Transverse colon (tissue), 4 donors: ENCODE data around the gene TMCO1. TPM values are rescaled to one million over a fixed set of nuclear protein-coding genes. Genes with fewer than 3 reads are reported as not detected.
A peak's percentile ranks its signal among the peaks of the same experiment; 100 is the strongest.

Experiments
- DNase-seq: peaks from one replicate; pipeline ENCODE4 v3.0.0-alpha.2; 2019
- H3K27ac ChIP-seq, 4 donors: fragments of 200-600 bp; sonication (generic); 2 replicates each; pipeline ENCODE4 v1.5.1; 2016 to 2018; ENCODE audit warnings: inconsistent platforms in 4 of 4
- H3K27me3 ChIP-seq: fragments of 200-600 bp; sonication (generic); 2 replicates; pipeline ENCODE4 v1.5.1; 2017; ENCODE audit warnings: inconsistent platforms
- H3K36me3 ChIP-seq, 4 donors: fragments of 200-600 bp; sonication (generic); 2 replicates each; pipeline ENCODE4 v1.5.1; 2017 to 2019; ENCODE audit warnings: inconsistent platforms in 4 of 4
- H3K4me1 ChIP-seq, 4 donors: fragments of 200-600 bp; sonication (generic); 2 replicates each; pipeline ENCODE4 v1.5.1; 2017 to 2020; ENCODE audit warnings: inconsistent platforms in 4 of 4
- H3K4me3 ChIP-seq, 4 donors: fragments of 200-600 bp; sonication (generic); 1 replicate in 1 of 4; 2 replicates in 3 of 4; pipeline versions ENCODE4 v1.5.1 to v1.6.1; 2017 to 2019; ENCODE audit warnings: inconsistent platforms in 4 of 4
- H3K9me3 ChIP-seq, 2 donors: fragments of 200-600 bp; sonication (generic); 2 replicates each; pipeline ENCODE4 v1.5.1; 2017 to 2019; ENCODE audit warnings: inconsistent platforms in 2 of 2
- EP300 ChIP-seq: sonication (generic); formaldehyde crosslinking; IDR thresholded peaks from one replicate; pipeline ENCODE4 v1.6.1; 2017; ENCODE audit warnings: antibody characterized with exemption, low read depth
- POLR2A ChIP-seq: fragments of 450-650 bp; IDR thresholded peaks from one replicate; pipeline ENCODE4 v1.6.1; 2016; ENCODE audit warnings: antibody characterized with exemption, mild to moderate bottlenecking, moderate library complexity
- POLR2AphosphoS5 ChIP-seq, 3 donors: sonication (generic); formaldehyde crosslinking; IDR thresholded peaks; one replicate each; pipeline ENCODE4 v1.6.1; 2016; ENCODE audit warnings: antibody characterized with exemption in 3 of 3
- WGBS, 2 donors: methylation state at CpG; one replicate each; pipeline ENCODE4 v1.1.5; 2018; ENCODE audit warnings: low coverage in 1 of 2; 5-methylcytosine and 5-hydroxymethylcytosine counted together
- in situ Hi-C, 4 donors: fragments of 200-750 bp; cut with MboI; loops; one replicate each; pipeline versions ENCODE4 v1.15.0 to v1.15.1; 2017; ENCODE audit warnings: low sequenced_read_pairs in 3 of 4, low pct_ligation_motif_present in 1 of 4, low pct_unique_long_range_greater_than_20kb in 1 of 4
- intact Hi-C: fragments of 100-400 bp; cut with DNase I; formaldehyde crosslinking; loops from one replicate; pipeline ENCODE4 v1.15.1; 2023; ENCODE audit warnings: low total_unique reads
- total RNA-seq, 4 donors: library from RNA; depleted of rRNA; stranded (reverse); fragments of >200 nt; gene quantifications; one replicate each; pipeline ENCODE4 v1.1.0, GENCODE V29; 2016
- TF ChIP-seq, protein P1 (sequence below), 5 experiments: fragments of 200-600 bp in 3 of 5; fragments of 450-650 bp in 2 of 5; sonication (generic) in 3 of 5; IDR thresholded peaks; 1 replicate in 2 of 5; 2 replicates in 3 of 5; pipeline ENCODE4 v1.5.1; 2016 to 2017; ENCODE audit warnings: antibody characterized with exemption in 5 of 5, inconsistent platforms in 3 of 5, mild to moderate bottlenecking in 2 of 5, moderate library complexity in 1 of 5

Gene TMCO1, protein sequence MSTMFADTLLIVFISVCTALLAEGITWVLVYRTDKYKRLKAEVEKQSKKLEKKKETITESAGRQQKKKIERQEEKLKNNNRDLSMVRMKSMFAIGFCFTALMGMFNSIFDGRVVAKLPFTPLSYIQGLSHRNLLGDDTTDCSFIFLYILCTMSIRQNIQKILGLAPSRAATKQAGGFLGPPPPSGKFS
- total RNA-seq, result 100 to 1,000 TPM in 3 of 4 donors, 10 to 100 TPM in 1; 28.3 to 180 (median 128) TPM

DNA sequence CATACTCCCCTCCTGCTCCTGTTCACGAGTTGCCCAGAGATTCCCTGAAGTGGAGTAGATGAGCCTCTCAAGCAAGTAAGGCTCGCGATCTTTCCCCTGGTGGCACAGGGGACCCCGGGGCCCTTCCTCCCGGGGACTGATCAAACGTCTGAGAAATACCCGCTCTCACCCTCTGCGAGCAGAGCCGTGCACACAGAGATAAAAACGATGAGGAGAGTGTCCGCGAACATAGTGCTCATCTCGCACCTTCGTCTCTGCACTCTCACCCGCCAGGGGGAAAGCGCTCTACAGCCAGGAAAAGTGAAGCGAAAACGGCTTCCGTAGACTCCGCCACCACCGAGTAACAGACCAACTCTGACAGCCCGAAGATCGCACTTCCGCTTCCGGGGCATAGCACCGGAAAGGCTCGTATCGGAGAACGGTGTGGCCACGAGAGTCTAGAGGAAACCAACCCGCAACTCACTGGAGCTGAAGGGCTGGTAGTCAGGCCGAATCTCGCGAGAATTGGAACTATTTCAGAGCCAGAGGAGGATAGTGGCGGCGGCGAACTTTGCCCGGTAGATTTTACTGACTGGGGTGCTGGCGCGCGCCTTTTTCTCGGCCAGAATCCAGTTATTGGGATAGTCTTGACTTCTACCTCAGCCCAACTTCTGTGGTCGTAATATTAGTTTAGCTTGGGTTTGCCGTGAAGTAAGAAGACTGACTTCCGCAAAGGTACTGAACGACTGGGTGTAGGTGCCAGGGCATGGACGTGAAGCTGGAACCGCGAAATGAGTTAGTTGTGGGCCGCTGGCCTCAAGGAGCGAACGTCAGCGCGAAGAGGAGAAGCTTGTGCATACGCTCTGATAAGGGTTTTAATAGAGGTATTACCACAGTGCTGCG, at the start of gene TMCO1:
TSS of gene TMCO1 (minus strand) at position 356 of the 882 bp plus-strand sequence. CDS start at position 239, 117 bp downstream.
- Histone ChIP-seq H3K4me3 (peak within 1 kb of the TSS; percentile 64 to 92 (median 71)), H3K27ac (peak within 1 kb of the TSS; percentile 87 to 92 (median 90)), H3K27me3 (no peaks in the 10 kb centered on the region), H3K4me1 (peaks cover 14 to 54% (median 26%) of the 10 kb centered on the region in 4 donors), H3K9me3 (no peaks in the 10 kb centered on the region), H3K36me3 (peaks cover 0 to 11% (median 5%) of the 10 kb centered on the region in 4 donors)
- peak; percentile 95 for DNase-seq
- 0 to 1% methylated on average over 11 to 56 of the region's 56 CpGs for WGBS, 2 donors
- TF ChIP-seq POLR2AphosphoS5 (IDR thresholded peaks at IDR 0.05) (peak; percentile 65 to 78 (median 76)), POLR2A (peak; percentile 81), EP300 (no peak)
- TF ChIP-seq, protein P1, sequence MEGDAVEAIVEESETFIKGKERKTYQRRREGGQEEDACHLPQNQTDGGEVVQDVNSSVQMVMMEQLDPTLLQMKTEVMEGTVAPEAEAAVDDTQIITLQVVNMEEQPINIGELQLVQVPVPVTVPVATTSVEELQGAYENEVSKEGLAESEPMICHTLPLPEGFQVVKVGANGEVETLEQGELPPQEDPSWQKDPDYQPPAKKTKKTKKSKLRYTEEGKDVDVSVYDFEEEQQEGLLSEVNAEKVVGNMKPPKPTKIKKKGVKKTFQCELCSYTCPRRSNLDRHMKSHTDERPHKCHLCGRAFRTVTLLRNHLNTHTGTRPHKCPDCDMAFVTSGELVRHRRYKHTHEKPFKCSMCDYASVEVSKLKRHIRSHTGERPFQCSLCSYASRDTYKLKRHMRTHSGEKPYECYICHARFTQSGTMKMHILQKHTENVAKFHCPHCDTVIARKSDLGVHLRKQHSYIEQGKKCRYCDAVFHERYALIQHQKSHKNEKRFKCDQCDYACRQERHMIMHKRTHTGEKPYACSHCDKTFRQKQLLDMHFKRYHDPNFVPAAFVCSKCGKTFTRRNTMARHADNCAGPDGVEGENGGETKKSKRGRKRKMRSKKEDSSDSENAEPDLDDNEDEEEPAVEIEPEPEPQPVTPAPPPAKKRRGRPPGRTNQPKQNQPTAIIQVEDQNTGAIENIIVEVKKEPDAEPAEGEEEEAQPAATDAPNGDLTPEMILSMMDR (IDR thresholded peaks at IDR 0.05), result peak in 2 of 5 experiments; percentile 36 to 41
- intact Hi-C loops, result no loop called here
- in situ Hi-C loops, result no loop called here

DNA sequence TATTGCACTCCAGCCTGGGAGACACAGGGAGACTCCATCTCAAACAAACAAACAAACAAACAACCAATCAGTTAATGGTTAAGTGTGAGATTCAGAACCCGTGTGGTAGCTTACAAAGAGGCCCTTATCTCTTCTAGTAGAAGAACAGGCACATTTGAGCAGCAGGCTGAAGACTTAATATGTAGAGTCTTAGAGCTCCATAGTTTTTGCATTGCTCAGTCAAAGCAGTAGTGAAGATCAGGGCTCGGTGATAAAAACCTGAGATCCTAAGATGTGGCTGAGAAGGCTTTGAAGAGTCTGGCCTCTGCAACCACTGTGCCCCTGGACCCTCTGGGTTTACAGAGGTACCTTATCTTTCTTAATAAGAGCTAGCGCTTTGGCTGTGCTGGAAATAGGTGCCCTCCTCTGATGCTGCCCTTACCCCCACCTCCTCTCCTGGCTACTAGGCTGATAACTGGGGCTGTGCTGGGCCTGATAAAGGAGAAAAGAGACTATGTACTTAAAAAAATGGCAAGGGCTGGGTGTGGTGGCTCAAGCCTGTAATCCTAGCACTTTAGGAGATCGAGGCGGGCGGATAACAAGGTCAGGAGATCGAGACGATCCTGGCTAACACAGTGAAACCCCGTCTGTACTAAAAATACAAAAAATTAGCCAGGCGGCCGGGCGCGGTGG, 48.3 kb upstream of the TMCO1 start:
- intact Hi-C loops (no loop called here), in situ Hi-C loops (no loop called here)
- 75 to 87% methylated on average over 8 to 13 of the region's 13 CpGs for WGBS, 2 donors
- no peak for TF ChIP-seq POLR2A
- TF ChIP-seq EP300, result no peak
- TF ChIP-seq, protein P1 (IDR thresholded peaks at IDR 0.05), result no peak
- no peak for TF ChIP-seq POLR2AphosphoS5 (IDR thresholded peaks at IDR 0.05)
- no peaks in the 10 kb centered on the region for H3K36me3 ChIP-seq
- H3K27ac ChIP-seq, result no peak overlapping the region
- no peaks in the 10 kb centered on the region for H3K27me3 ChIP-seq
- DNase-seq, result no peak
- H3K4me1 ChIP-seq, result no peaks in the 10 kb centered on the region
- peaks cover 0 to 3% of the 10 kb centered on the region in 2 donors for H3K9me3 ChIP-seq
- no peak overlapping the region for H3K4me3 ChIP-seq

DNA sequence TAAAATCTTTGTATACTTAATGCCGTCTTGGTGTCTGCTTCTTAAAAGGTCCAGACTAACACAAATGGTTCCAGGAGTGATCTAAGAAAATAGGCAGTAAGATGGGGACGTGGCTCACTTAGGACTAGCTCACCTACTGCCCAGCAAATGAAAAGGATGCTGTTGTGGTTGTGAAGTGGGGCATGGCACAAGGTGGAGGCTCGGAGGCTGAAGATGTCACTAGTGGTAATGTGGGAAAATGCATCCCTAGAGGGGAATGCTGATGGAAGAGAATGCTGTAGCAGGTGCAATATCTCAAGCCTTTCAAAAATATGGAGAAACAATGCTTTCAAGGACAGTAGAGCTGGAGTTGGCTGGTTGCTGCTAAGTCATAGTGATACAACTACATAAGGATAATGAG, 47.5 kb upstream of the TMCO1 start:
- Histone ChIP-seq H3K4me3 (no peak overlapping the region), H3K4me1 (no peaks in the 10 kb centered on the region), H3K27me3 (no peaks in the 10 kb centered on the region), H3K9me3 (peaks cover 0 to 3% of the 10 kb centered on the region in 2 donors), H3K36me3 (no peaks in the 10 kb centered on the region), H3K27ac (no peak overlapping the region)
- in situ Hi-C loops, result no loop called here
- no peak for DNase-seq
- intact Hi-C loops, result no loop called here
- TF ChIP-seq POLR2A (no peak), POLR2AphosphoS5 (IDR thresholded peaks at IDR 0.05) (no peak), EP300 (no peak)
- TF ChIP-seq, protein P1 (IDR thresholded peaks at IDR 0.05), result no peak
- 66 to 80% methylated on average over 2 to 3 of the region's 3 CpGs for WGBS, 2 donors

DNA sequence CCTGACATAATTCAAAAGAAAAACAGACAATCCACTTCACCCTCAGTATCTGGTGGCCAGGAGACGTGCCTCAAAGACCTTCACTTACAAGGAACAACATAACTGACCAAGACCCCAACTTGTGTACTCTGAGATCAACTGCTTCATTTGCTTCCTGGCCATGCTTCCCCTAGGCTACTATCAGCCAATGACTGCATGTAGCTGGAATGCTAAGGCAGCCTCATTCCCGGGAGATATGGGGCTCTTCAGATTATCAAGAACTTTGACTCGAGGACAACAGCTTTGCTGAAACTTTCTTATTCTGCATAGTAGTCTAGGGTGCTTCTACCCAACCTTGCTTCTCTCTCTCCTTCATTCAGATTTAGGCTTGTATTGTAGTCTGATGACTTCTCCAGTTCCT, 47.1 kb upstream of the TMCO1 start:
- H3K4me1 ChIP-seq, result no peaks in the 10 kb centered on the region
- in situ Hi-C loops, result no loop called here

More for the DNA sequence above, 47.1 kb upstream of the TMCO1 start:
- no peak for DNase-seq
- Histone ChIP-seq H3K4me3 (no peak overlapping the region), H3K27me3 (no peaks in the 10 kb centered on the region), H3K36me3 (no peaks in the 10 kb centered on the region), H3K27ac (no peak overlapping the region), H3K9me3 (peaks cover 0 to 3% of the 10 kb centered on the region in 2 donors)
- 72 to 80% methylated on average over 1 to 3 of the region's 3 CpGs for WGBS, 2 donors
- TF ChIP-seq EP300, result no peak
- no peak for TF ChIP-seq POLR2A
- TF ChIP-seq, protein P1 (IDR thresholded peaks at IDR 0.05), result no peak
- no peak for TF ChIP-seq POLR2AphosphoS5 (IDR thresholded peaks at IDR 0.05)
- intact Hi-C loops, result no loop called here
